Measurements from ENCODE around the gene MON1B.
"Not testable (repeated sequence)": the region's sequence is repeated elsewhere in the genome, so short reads cannot be mapped to it uniquely, and the experiment has no call there.

MON1B gene

GRCh38 chr16:77190478-77191258 is at the start of gene MON1B:
Gene MON1B (plus strand): TSS chr16:77191190. CDS start chr16:77191486, 296 bp downstream.
- DNase-seq (ENCODE audit: low spot score): peak; percentile 98

DNA sequence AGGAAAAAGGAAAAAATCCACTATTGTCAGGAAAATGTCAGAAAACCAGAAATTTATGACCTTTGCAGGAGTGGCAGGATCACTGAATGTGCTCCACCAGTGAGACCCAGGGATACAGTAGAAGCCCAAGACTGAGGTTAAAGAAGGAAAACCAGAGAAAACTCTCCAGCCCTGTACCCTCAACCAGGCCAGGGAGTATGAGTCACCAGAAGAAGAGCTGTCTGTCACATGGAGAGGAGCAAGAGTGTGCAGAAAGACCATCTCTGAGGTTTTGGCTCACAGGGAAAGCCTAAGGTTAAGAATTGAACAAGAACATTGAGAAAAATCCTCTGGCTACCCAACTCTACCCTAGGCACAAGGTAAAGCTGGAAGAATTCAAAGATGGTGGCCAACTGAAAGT is 47.6 kb upstream of the MON1B start:
- no peak for DNase-seq (ENCODE audit: low spot score)

- no peak for DNase-seq (ENCODE audit: low spot score)
Observed at GRCh38 chr16:77148121-77148520, 42.9 kb upstream of the MON1B start.

DNA sequence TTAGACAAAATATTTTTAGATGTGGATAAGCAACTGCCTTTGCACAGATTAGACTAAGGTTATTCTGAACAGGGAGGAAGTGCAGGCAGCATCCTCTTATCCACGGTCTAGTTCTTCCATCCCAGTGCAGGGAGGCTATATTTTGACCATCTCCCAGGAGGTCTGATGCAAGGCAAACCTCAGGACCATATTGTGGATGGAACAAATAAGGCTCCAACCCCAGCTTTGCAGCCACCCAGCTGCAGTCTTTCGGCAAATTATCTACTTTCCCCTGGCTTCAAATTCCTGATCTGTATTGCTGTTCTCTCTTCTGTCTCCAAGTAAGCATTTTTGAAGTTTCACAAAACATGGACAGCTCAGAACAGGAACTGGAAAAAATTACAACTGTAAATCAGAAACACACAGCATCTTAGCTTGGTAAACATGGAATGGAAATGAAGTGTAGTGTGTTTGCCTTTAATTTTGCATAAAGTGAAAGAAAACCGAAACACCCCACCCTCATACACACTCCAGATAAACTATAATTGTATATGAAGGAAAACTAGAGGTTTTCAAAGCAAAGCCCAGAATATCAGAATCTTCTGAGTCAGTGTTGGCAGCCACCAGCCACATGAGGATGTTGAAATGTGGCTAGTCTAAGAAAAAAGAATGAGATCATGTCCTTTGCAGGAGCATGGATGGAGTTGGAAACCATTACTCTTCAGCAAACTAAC is 33.5 kb upstream of the MON1B start:
- DNase-seq (ENCODE audit: low spot score): no peak

- no peak for DNase-seq (ENCODE audit: low spot score)
Observed at GRCh38 chr16:77158293-77158692, 32.7 kb upstream of the MON1B start.

GRCh38 chr16:77165006-77165405 is 26.0 kb upstream of the MON1B start:
- DNase-seq (ENCODE audit: low spot score): no peak

DNA sequence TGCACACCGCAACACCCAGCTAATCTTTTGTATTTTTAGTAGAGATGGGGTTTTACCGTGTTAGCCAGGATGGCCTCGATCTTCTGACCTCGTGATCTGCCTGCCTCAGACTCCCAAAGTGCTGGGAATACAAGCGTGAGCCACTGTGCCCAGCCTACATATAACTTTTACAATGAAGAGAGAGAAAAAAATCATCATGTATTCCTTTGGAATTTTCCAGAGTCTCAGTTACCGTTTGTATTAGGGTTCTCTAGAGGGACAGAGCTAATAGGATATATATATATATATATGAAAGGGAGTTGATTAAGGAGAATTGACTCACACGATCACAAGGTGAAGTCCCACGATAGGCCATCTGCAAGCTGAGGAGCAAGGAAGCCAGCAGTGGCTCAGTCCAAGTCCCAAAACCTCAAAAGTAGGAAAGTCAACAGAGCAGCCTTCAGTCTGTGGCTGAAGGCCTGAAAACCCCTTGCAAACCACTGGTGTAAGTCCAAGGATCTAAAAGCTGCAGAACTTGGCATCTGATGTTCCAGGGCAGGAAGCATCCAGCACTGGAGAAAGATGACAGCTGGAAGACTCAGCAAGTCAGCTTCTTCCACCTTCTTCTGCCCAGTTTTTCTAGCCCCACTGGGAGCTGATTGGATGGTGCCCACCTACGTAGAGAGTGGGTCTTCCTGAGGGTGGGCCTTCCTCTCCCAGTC is 25.3 kb upstream of the MON1B start:
- DNase-seq (ENCODE audit: low spot score): not testable (repeated sequence)

GRCh38 chr16:77166726-77167125 is 24.3 kb upstream of the MON1B start:
- no peak for DNase-seq (ENCODE audit: low spot score)

- no peak for DNase-seq (ENCODE audit: low spot score)
Observed at GRCh38 chr16:77168901-77169300, 22.1 kb upstream of the MON1B start.

DNA sequence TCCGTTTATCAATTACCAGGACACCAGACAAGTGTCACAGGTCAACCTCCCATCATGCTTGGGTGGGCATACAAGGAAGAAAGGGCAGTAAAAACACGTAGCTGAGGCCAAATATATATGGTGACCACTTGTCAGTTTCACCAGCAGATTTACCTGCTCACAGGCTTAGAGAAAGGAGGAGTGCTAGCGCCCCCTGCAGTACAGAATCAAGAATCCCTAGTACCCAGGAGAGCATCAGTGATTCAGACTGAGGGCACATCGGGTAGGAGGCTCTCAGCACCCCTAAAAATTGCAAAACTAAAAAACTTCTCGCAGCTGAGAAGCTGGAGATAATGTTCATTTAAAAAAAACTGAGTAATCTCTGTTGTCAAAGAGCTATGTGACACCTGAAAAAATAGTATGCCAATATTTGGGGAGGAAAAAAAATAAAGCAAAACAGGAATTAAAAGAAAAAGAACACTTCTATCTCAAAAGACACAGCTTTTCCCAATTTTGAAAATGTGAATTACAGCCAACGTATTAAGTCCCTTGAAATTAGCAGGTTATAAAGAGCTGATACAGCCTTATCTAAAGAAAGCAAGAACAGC is 21.2 kb upstream of the MON1B start:
- DNase-seq (ENCODE audit: low spot score): peak; percentile 69

DNA sequence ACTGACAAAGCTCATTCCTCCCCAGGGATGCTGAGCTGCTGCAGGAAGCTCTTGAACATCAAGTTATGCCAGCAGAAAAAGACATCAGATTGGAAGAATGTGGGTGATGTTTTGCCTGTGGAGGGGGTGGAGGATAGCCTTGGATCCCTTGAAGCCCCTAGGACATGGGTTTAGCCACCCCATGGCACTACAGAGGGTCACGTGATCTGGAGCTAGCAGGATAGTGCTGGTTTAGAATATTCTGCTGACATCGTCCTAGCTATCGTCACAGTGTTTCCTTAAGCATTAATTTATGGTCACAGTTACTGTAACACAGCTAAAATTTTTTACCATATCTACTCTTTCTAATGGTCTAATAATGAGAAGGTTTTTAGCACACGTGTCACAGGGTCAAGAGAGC is 20.2 kb upstream of the MON1B start:
- DNase-seq (ENCODE audit: low spot score): no peak

GRCh38 chr16:77171745-77172635 is 19.0 kb upstream of the MON1B start:
- DNase-seq (ENCODE audit: low spot score): peak; percentile 59

DNA sequence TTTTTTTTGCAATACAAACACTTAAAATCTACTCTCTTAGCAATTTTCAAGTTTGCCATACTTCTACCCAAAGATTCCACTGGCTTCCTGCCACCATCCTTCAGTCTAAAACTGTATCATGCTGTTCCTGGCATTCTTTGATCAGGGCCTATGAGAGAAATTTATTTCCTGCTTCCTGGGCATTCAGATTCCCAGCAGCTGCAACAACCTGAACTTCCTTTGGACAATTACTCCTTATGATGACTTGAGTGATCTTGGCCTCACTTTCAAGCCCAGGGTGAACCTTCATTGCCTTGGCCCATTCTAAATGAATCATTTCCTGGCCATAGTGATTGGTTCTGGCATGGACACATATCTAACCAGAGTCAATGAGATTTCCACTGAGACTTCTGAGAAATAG is 18.0 kb upstream of the MON1B start:
- DNase-seq (ENCODE audit: low spot score): no peak

GRCh38 chr16:77183137-77183536 is 7.9 kb upstream of the MON1B start:
- DNase-seq (ENCODE audit: low spot score): no peak

- not testable (repeated sequence) for DNase-seq (ENCODE audit: low spot score)
Observed at GRCh38 chr16:77186298-77186697, 4.7 kb upstream of the MON1B start.

DNA sequence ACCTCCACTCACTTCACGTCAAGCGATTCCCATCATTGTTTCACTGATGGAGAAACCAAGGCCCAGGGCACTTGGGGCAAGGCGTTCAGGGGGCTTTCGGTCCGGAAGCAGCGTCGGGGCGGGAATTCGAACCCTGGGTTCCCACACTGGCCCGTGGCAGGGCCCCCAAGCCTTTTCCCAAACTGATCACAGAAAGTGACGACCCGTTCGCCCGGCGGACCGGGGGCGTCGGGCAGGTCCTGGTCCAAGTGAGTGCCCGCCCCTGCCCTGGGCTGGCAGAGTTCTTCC is 856 bp upstream of the MON1B start:
- no peak for DNase-seq (ENCODE audit: low spot score)

GRCh38 chr16:77191259-77191969 is 424 bp downstream of the MON1B start:
- DNase-seq (ENCODE audit: low spot score): no peak

DNA sequence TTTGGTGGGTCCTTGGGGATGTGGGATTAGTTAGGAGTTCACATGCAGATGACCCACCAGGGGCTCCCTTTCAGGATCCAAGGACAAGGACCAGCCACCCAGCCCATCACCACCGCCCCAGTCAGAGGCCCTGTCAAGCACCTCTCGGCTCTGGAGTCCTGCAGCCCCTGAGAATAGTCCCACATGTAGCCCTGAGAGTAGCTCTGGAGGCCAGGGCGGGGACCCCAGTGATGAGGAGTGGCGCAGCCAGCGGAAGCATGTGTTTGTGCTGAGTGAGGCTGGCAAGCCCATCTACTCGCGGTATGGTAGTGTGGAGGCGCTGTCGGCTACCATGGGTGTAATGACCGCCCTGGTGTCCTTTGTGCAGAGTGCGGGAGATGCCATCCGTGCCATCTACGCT is 2.4 kb downstream of the MON1B start:
- no peak for DNase-seq (ENCODE audit: low spot score)

DNA sequence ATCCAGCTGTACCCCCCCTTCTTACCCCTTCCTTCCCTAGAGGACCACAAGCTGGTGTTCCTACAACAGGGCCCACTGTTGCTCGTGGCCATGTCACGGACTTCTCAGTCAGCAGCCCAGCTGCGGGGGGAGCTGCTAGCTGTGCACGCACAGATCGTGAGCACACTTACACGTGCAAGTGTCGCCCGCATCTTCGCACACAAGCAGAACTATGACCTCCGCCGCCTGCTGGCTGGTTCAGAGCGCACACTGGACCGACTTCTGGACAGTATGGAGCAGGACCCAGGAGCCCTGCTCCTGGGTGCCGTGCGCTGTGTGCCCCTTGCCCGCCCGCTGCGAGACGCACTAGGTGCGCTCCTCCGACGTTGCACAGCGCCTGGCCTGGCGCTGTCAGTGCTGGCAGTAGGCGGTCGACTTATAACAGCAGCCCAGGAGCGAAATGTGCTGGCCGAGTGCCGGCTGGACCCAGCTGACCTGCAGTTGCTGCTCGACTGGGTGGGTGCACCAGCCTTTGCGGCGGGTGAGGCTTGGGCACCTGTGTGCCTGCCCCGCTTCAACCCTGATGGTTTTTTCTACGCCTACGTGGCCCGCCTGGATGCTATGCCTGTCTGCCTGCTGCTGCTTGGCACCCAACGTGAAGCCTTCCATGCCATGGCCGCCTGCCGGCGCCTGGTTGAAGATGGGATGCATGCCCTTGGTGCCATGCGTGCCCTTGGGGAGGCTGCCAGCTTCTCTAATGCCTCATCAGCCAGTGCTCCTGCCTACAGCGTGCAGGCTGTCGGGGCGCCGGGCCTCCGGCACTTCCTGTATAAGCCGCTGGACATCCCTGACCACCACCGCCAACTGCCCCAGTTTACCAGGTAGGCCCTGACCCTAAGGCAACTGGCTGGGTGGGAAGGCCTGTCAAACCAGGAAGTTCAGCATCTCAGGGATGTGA is 3.6 kb downstream of the MON1B start:
- DNase-seq (ENCODE audit: low spot score): no peak

DNA sequence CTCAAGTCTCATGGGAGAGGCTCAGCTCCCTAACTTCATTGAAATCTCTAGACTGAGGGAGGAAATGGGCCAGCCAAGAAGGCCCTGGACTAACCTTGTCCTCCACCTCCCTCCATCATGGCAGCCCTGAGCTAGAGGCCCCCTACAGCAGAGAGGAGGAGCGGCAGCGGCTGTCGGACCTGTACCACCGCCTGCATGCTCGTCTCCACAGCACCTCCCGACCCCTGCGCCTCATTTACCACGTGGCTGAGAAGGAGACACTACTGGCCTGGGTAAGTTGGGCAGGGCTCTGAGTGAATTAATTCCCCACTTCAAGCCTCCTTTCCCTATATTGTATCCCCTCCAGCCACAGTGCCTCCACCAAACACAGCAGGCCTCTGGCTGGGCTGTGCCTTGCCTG is 4.4 kb downstream of the MON1B start:
- no peak for DNase-seq (ENCODE audit: low spot score)

Data from iPS-NIHi11 (cell line).